ENCODE results near the gene SND1. TPM values are rescaled to one million over a fixed set of nuclear protein-coding genes. Genes with fewer than 3 reads are reported as not detected.
A peak's percentile ranks its signal among the peaks of the same experiment; 100 is the strongest.

Gene SND1
- total RNA-seq, 3 donors from 2014 or later, result 260 to 267 (median 267) TPM

DNA sequence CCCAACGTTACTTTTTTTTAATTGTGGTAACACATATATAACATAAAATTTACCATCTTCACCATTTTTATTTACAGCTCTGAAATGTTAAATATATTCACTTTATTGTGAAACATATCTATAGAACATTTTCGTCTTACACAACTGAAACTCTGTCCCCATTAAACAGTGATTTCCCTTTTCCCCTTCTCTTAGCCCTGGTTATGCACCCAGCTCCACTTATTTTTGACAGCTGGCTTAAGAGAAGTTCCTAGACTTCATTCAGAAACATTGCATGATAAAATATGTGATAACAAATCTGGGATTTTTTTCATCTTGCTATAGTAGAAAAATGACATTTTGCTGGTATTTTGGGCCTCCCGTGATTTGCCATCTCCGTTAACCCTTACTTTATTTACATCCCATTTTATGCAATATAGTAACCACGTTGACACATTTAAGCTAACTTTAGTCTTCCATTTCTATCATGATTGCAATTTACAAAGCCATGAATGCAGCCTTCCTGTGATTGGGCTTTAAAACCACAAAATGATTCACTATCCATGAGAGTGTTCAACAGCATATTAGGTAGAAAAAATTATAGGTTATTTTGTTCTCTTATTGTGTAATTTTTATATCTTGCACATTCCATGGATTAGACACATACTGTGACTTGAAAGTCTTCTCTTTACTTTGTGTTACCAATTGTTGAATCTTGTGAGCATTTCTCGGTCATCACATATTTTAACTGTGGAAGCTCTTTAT is 139.6 kb downstream of the SND1 start:
- peaks cover 24% of the 10 kb centered on the region for H3K36me3 Mint-ChIP-seq (ENCODE audit: insufficient read depth)
- no peaks in the 10 kb centered on the region for H3K9me3 Mint-ChIP-seq
- ATAC-seq (no peak), DNase-seq (no peak)
- no peaks in the 10 kb centered on the region for H3K27me3 Mint-ChIP-seq (ENCODE audit: low read depth)
- H3K4me1 Mint-ChIP-seq (ENCODE audit: low read depth), result peaks cover 38% of the 10 kb centered on the region
- H3K4me3 Mint-ChIP-seq, result no peak overlapping the region

DNA sequence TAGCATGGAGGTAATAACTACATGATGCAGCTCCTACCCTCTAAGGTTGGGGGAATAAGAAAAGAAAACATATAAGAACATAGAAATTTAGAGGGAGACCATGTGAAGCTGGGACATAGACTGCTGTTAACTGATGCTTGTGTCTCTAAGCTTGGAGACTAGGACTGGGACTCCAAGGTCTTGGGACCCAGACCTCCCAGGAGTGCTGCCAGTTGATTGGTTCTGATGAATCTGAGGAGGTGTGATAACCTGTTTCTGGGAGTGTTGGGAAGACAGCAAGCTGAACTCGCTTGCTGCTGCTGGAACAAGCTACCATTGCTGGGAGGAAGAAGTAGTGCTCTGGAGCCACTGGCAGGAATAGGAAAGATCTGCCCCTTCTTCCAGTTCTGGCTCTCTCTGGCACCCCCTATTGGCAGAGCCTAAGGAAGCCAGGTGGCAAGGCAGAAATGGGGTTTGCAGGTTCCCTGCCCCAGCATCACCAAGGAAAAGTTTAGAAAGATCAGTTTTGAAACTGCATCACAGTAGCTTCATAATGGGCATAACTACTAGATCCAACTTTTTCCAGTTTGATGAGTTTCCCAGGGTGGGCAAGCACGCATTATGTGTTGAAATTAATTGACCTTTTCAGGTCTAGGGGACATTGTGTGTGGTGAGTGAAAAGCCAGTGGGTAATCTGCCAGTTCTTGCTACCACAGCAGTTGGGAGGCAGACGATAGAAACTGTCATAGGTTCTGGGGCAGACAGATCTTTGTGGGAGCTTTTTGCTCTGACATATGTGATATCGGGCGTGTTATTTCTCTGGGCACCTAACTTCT is 140.7 kb downstream of the SND1 start:
- H3K9me3 Mint-ChIP-seq, result no peaks in the 10 kb centered on the region

GRCh38 chr7:127793582-127793981 is 141.6 kb downstream of the SND1 start:
- no peak for ATAC-seq
- H3K4me3 Mint-ChIP-seq, result no peak overlapping the region
- no peak for DNase-seq
- H3K27me3 Mint-ChIP-seq (ENCODE audit: low read depth), result no peaks in the 10 kb centered on the region
- peaks cover 35% of the 10 kb centered on the region for H3K4me1 Mint-ChIP-seq (ENCODE audit: low read depth)
- peaks cover 27% of the 10 kb centered on the region for H3K36me3 Mint-ChIP-seq (ENCODE audit: insufficient read depth)
- no peaks in the 10 kb centered on the region for H3K9me3 Mint-ChIP-seq

More for the DNA sequence above, 140.7 kb downstream of the SND1 start:
- ATAC-seq (no peak), DNase-seq (peak; percentile 17)
- Mint-ChIP-seq H3K27me3 (ENCODE audit: low read depth) (no peaks in the 10 kb centered on the region), H3K36me3 (ENCODE audit: insufficient read depth) (peaks cover 20% of the 10 kb centered on the region), H3K4me3 (no peak overlapping the region), H3K4me1 (ENCODE audit: low read depth) (peaks cover 33% of the 10 kb centered on the region)

DNA sequence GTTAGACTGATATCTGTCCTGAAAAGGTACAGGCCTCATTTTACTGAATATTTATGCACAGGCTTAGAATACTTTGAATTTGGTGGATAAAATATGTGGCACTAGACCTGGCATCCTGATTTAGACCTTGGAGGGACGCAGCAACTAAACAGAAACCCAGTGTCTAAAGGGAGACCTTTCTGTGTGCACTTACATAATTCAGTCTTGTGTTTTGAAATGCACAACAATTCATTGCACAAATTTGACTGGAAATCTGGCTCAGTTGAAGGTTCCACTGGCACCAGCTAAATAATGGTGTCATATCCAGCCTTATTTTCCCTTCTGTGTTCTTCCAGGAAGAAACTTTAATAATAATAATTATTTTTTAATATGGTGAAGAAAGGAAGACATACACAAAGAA is 142.1 kb downstream of the SND1 start:
- Mint-ChIP-seq H3K36me3 (ENCODE audit: insufficient read depth) (peaks cover 24% of the 10 kb centered on the region), H3K9me3 (no peaks in the 10 kb centered on the region), H3K4me3 (no peak overlapping the region), H3K27me3 (ENCODE audit: low read depth) (no peaks in the 10 kb centered on the region), H3K4me1 (ENCODE audit: low read depth) (peaks cover 34% of the 10 kb centered on the region)
- ATAC-seq (no peak), DNase-seq (no peak)

DNA sequence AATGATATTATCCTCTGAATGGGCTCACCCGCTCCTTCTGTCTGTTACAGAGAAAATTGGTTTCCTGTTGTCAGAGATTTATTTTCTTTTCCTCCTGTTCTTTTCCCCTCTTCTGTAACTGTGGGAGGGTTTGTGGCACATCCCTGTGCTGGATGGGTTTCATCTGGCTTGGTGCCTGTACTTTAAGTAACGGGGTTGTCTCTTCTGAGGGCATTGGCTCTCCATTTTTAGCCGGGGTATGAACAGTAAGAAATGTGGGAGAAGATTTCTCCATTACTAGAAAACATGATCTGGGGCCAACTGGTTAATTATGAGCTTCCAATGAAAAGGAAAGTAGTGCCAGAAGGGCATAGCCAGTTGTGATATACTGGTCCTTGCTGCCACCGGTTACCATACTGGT is 142.6 kb downstream of the SND1 start:
- ATAC-seq, result no peak
- H3K4me1 Mint-ChIP-seq (ENCODE audit: low read depth), result peaks cover 38% of the 10 kb centered on the region
- H3K9me3 Mint-ChIP-seq, result no peaks in the 10 kb centered on the region
- H3K36me3 Mint-ChIP-seq (ENCODE audit: insufficient read depth), result peaks cover 24% of the 10 kb centered on the region
- H3K4me3 Mint-ChIP-seq, result no peak overlapping the region
- no peak for DNase-seq
- no peaks in the 10 kb centered on the region for H3K27me3 Mint-ChIP-seq (ENCODE audit: low read depth)

GRCh38 chr7:127798023-127798422 is 146.0 kb downstream of the SND1 start:
- Mint-ChIP-seq H3K9me3 (no peaks in the 10 kb centered on the region), H3K4me1 (ENCODE audit: low read depth) (peaks cover 38% of the 10 kb centered on the region), H3K4me3 (no peak overlapping the region), H3K36me3 (ENCODE audit: insufficient read depth) (peaks cover 15% of the 10 kb centered on the region), H3K27me3 (ENCODE audit: low read depth) (no peaks in the 10 kb centered on the region)
- DNase-seq (no peak), ATAC-seq (no peak)

DNA sequence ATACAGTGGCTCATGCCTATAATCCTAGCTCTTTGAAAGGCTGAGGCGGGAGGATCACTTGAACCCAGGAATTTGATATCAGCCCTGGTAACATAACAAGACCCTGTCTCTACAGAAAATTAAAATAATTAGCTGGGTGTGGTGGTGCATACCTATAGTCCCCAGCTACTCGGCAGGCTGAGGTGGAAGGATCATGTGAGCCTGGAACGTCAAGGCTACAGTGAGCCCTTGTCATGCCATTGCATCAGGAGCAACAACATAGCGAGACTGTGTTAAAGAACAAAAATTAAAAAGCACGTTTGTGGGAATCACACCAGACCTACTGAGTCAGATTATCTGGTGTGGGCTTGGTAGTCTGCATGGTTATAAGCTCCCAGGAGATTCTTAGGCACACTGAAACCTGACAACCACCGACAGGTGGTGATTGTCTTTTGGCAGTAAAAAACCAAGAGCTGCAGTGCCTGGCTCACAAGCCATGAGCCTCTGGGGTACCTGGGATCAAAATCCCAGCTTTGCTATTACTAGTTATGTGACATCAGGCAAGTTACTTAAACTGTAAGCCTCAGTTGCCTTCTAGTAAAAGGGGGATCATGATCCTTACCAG is 146.9 kb downstream of the SND1 start:
- Mint-ChIP-seq H3K9me3 (no peaks in the 10 kb centered on the region), H3K4me3 (no peak overlapping the region), H3K36me3 (ENCODE audit: insufficient read depth) (peaks cover 17% of the 10 kb centered on the region), H3K27me3 (ENCODE audit: low read depth) (no peaks in the 10 kb centered on the region), H3K4me1 (ENCODE audit: low read depth) (peaks cover 36% of the 10 kb centered on the region)
- DNase-seq (no peak), ATAC-seq (no peak)

GRCh38 chr7:127799535-127800305 is 147.7 kb downstream of the SND1 start:
- H3K4me1 Mint-ChIP-seq (ENCODE audit: low read depth), result peaks cover 36% of the 10 kb centered on the region
- H3K4me3 Mint-ChIP-seq, result no peak overlapping the region
- ATAC-seq (no peak), DNase-seq (no peak)
- H3K36me3 Mint-ChIP-seq (ENCODE audit: insufficient read depth), result peaks cover 19% of the 10 kb centered on the region
- H3K9me3 Mint-ChIP-seq, result no peaks in the 10 kb centered on the region
- H3K27me3 Mint-ChIP-seq (ENCODE audit: low read depth), result no peaks in the 10 kb centered on the region

GRCh38 chr7:127802845-127803244 is 150.9 kb downstream of the SND1 start:
- no peak for ATAC-seq
- no peak overlapping the region for H3K4me3 Mint-ChIP-seq
- no peaks in the 10 kb centered on the region for H3K9me3 Mint-ChIP-seq
- H3K27me3 Mint-ChIP-seq (ENCODE audit: low read depth), result no peaks in the 10 kb centered on the region
- DNase-seq, result no peak
- peaks cover 24% of the 10 kb centered on the region for H3K36me3 Mint-ChIP-seq (ENCODE audit: insufficient read depth)
- H3K4me1 Mint-ChIP-seq (ENCODE audit: low read depth), result peaks cover 33% of the 10 kb centered on the region

GRCh38 chr7:127803626-127804025 is 151.6 kb downstream of the SND1 start:
- peaks cover 25% of the 10 kb centered on the region for H3K4me1 Mint-ChIP-seq (ENCODE audit: low read depth)
- DNase-seq, result no peak

GRCh38 chr7:127807340-127807739 is 155.3 kb downstream of the SND1 start:
- Mint-ChIP-seq H3K4me1 (ENCODE audit: low read depth) (peaks cover 25% of the 10 kb centered on the region), H3K36me3 (ENCODE audit: insufficient read depth) (peaks cover 39% of the 10 kb centered on the region), H3K4me3 (no peak overlapping the region), H3K27me3 (ENCODE audit: low read depth) (no peaks in the 10 kb centered on the region), H3K9me3 (no peaks in the 10 kb centered on the region)
- DNase-seq, result no peak
- ATAC-seq, result no peak

More at GRCh38 chr7:127803626-127804025, 151.6 kb downstream of the SND1 start:
- Mint-ChIP-seq H3K4me3 (no peak overlapping the region), H3K9me3 (no peaks in the 10 kb centered on the region), H3K36me3 (ENCODE audit: insufficient read depth) (peaks cover 22% of the 10 kb centered on the region), H3K27me3 (ENCODE audit: low read depth) (no peaks in the 10 kb centered on the region)
- ATAC-seq, result no peak

DNA sequence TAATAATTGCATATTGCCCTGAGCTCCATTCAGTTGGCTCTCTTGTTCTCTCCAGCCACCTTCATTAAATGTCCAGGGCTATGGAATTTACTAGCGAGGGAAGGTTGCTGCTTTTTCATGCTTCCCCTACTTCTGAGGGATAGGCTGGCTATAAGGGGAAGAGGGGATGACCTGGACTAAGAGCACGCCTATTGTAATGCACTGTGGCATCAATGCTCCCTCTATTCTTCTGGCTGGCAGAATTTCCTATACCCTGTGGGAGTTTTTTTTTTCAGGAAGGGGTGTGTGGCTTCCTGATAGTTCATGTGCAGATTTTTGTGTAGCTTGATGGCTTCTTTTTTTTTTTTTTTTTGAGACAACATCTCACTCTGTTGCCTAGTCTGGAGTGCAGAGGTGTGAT is 155.8 kb downstream of the SND1 start:
- peaks cover 27% of the 10 kb centered on the region for H3K4me1 Mint-ChIP-seq (ENCODE audit: low read depth)
- DNase-seq, result no peak
- peaks cover 43% of the 10 kb centered on the region for H3K36me3 Mint-ChIP-seq (ENCODE audit: insufficient read depth)
- ATAC-seq, result no peak
- no peaks in the 10 kb centered on the region for H3K27me3 Mint-ChIP-seq (ENCODE audit: low read depth)
- no peak overlapping the region for H3K4me3 Mint-ChIP-seq
- no peaks in the 10 kb centered on the region for H3K9me3 Mint-ChIP-seq

DNA sequence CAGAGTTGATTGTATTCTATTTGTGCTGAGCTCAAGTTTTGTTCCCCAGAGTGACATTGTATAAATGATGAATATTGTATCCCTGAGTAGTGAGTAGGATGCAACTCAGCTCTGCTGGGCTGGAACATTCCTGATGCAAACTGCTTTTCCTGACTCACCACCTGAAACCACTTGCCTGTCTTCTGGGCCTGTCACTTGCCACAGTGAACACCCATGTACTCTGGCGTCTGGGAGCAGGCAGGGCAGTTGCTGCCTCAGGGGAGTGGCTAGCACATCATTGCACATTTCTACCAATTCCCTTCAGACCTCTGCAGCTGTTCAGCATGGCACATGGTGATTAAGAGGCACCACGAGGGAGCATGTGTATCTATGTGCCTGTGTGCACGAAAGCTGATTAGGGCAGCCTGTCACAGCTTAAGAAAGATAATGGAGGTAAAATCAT is 157.3 kb downstream of the SND1 start:
- H3K36me3 Mint-ChIP-seq (ENCODE audit: insufficient read depth), result peaks cover 45% of the 10 kb centered on the region
- H3K4me3 Mint-ChIP-seq, result no peak overlapping the region
- H3K4me1 Mint-ChIP-seq (ENCODE audit: low read depth), result peaks cover 34% of the 10 kb centered on the region
- ATAC-seq (peak; percentile 25 to 51), DNase-seq (no peak)
- H3K9me3 Mint-ChIP-seq, result no peaks in the 10 kb centered on the region
- H3K27me3 Mint-ChIP-seq (ENCODE audit: low read depth), result no peaks in the 10 kb centered on the region

DNA sequence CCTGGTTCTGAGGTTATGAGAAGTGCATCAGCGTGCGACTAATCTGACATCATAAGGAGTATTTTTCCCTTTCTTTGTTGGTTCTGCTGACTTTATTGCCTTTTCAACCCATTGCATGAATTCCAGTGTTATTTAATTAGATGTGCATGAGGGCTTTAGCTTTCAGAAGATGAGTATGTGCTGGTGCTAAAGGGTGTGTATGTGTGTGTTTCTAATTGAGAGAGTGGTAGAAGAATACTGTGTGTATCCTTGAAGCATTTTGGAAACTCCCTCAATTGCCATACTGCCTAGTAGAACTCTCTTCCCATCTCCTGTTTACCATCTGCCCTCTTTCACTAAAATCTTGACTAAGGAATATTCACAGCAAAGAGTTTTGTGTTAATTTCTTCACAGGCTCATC is 158.1 kb downstream of the SND1 start:
- no peaks in the 10 kb centered on the region for H3K27me3 Mint-ChIP-seq (ENCODE audit: low read depth)
- peaks cover 45% of the 10 kb centered on the region for H3K36me3 Mint-ChIP-seq (ENCODE audit: insufficient read depth)
- peaks cover 37% of the 10 kb centered on the region for H3K4me1 Mint-ChIP-seq (ENCODE audit: low read depth)
- H3K9me3 Mint-ChIP-seq, result no peaks in the 10 kb centered on the region
- ATAC-seq (no peak), DNase-seq (no peak)
- no peak overlapping the region for H3K4me3 Mint-ChIP-seq
